WTC11 (cell line): Measurements from ENCODE around the gene RNF151. TPM values are rescaled to one million over a fixed set of nuclear protein-coding genes. Genes with fewer than 3 reads are reported as not detected.

ENCODE experiments used
- ATF6 ChIP-seq: sonication (generic); formaldehyde crosslinking; IDR thresholded peaks from 2 replicates; pipeline ENCODE4 v1.8.1; 2023; ENCODE audit warnings: mild to moderate bottlenecking, missing genetic modification reagents
- CREB1 ChIP-seq: sonication (generic); formaldehyde crosslinking; IDR thresholded peaks from 2 replicates; pipeline ENCODE4 v1.8.0; 2023; ENCODE audit warnings: mild to moderate bottlenecking, missing genetic modification reagents
- E2F1 ChIP-seq: sonication (generic); formaldehyde crosslinking; IDR thresholded peaks from 2 replicates; pipeline ENCODE4 v1.8.0; 2022; ENCODE audit warnings: mild to moderate bottlenecking, missing genetic modification reagents
- IRF2 ChIP-seq: sonication (generic); formaldehyde crosslinking; IDR thresholded peaks from 2 replicates; pipeline ENCODE4 v1.8.0; 2022; ENCODE audit warnings: low read depth, missing genetic modification reagents, borderline replicate concordance
- NR1H2 ChIP-seq: sonication (generic); formaldehyde crosslinking; IDR thresholded peaks from 2 replicates; pipeline ENCODE4 v1.9.0; 2021; ENCODE audit warnings: mild to moderate bottlenecking, moderate library complexity, missing genetic modification reagents
- OVOL2 ChIP-seq: fragments of 250-450 bp; sonication (Bioruptor Pico); IDR thresholded peaks from 2 replicates; pipeline ENCODE4 v1.9.0; 2021; ENCODE audit warnings: mild to moderate bottlenecking, borderline replicate concordance
- RELA ChIP-seq: sonication (generic); formaldehyde crosslinking; IDR thresholded peaks from 2 replicates; pipeline ENCODE4 v1.8.1; 2022; ENCODE audit warnings: missing genetic modification reagents, mild to moderate bottlenecking, borderline replicate concordance
- SMAD4 ChIP-seq: sonication (generic); formaldehyde crosslinking; IDR thresholded peaks from 2 replicates; pipeline ENCODE4 v1.8.0; 2022; ENCODE audit warnings: mild to moderate bottlenecking, missing genetic modification reagents
- SP1 ChIP-seq: sonication (generic); formaldehyde crosslinking; conservative IDR thresholded peaks from 2 replicates; pipeline ENCODE4 v1.8.1; 2022; ENCODE audit warnings: missing genetic modification reagents
- TCF7 ChIP-seq: sonication (generic); formaldehyde crosslinking; IDR thresholded peaks from 2 replicates; pipeline ENCODE4 v1.8.0; 2022; ENCODE audit warnings: mild to moderate bottlenecking, low read depth, missing genetic modification reagents, moderate library complexity
- TP53 ChIP-seq: sonication (generic); formaldehyde crosslinking; IDR thresholded peaks from 2 replicates; pipeline ENCODE4 v1.8.1; 2023; ENCODE audit warnings: mild to moderate bottlenecking, missing genetic modification reagents
- ZNF232 ChIP-seq: sonication (generic); formaldehyde crosslinking; IDR thresholded peaks from 2 replicates; pipeline ENCODE4 v1.8.0; 2022; ENCODE audit warnings: mild to moderate bottlenecking, missing genetic modification reagents
- ZNF396 ChIP-seq: fragments of 250-450 bp; sonication (Bioruptor Pico); IDR thresholded peaks from 2 replicates; pipeline ENCODE4 v1.8.0; 2021; ENCODE audit warnings: mild to moderate bottlenecking, moderate library complexity, borderline replicate concordance
- ZNF416 ChIP-seq: fragments of 250-450 bp; sonication (Bioruptor Pico); IDR thresholded peaks from 2 replicates; pipeline ENCODE4 v1.9.0; 2021; ENCODE audit warnings: mild to moderate bottlenecking, inconsistent platforms
- total RNA-seq: library from RNA; stranded (reverse); gene quantifications from 3 replicates; pipeline ENCODE4 v1.2.3, GENCODE V29; 2021
- TF ChIP-seq, protein P1 (sequence below): sonication (generic); formaldehyde crosslinking; IDR thresholded peaks from 2 replicates; pipeline ENCODE4 v1.8.1; 2022; ENCODE audit warnings: low read depth, mild to moderate bottlenecking, moderate library complexity, missing genetic modification reagents, borderline replicate concordance
- TF ChIP-seq, protein P2 (sequence below): sonication (generic); formaldehyde crosslinking; IDR thresholded peaks from 2 replicates; pipeline ENCODE4 v1.8.0; 2023; ENCODE audit warnings: mild to moderate bottlenecking, missing genetic modification reagents
- TF ChIP-seq, protein P3 (sequence below): fragments of 250-450 bp; sonication (Bioruptor Pico); conservative IDR thresholded peaks from 2 replicates; pipeline ENCODE4 v1.9.0; 2021; ENCODE audit warnings: mild to moderate bottlenecking
- TF ChIP-seq, protein P4 (sequence below): sonication (generic); formaldehyde crosslinking; IDR thresholded peaks from 2 replicates; pipeline ENCODE4 v1.8.1; 2023; ENCODE audit warnings: mild to moderate bottlenecking, missing genetic modification reagents, moderate library complexity
- TF ChIP-seq, protein P5 (sequence below): sonication (generic); formaldehyde crosslinking; IDR thresholded peaks from 2 replicates; pipeline ENCODE4 v1.8.1; 2022; ENCODE audit warnings: mild to moderate bottlenecking, moderate library complexity, missing genetic modification reagents
- TF ChIP-seq, protein P6 (sequence below): sonication (generic); formaldehyde crosslinking; conservative IDR thresholded peaks from 2 replicates; pipeline ENCODE4 v1.8.1; 2023; ENCODE audit warnings: mild to moderate bottlenecking, low read depth, missing genetic modification reagents, moderate library complexity
- TF ChIP-seq, protein P7 (sequence below): sonication (generic); formaldehyde crosslinking; IDR thresholded peaks from 2 replicates; pipeline ENCODE4 v1.8.1; 2022; ENCODE audit warnings: missing genetic modification reagents, borderline replicate concordance

The RNF151 gene
- total RNA-seq, 1 experiment from 2014 or later = 0.31 TPM

GRCh38 chr16:1942810-1943726 is 23.6 kb upstream of the RNF151 start, which contains the start of gene MSRB1 (continued):
- TF ChIP-seq, protein P1, sequence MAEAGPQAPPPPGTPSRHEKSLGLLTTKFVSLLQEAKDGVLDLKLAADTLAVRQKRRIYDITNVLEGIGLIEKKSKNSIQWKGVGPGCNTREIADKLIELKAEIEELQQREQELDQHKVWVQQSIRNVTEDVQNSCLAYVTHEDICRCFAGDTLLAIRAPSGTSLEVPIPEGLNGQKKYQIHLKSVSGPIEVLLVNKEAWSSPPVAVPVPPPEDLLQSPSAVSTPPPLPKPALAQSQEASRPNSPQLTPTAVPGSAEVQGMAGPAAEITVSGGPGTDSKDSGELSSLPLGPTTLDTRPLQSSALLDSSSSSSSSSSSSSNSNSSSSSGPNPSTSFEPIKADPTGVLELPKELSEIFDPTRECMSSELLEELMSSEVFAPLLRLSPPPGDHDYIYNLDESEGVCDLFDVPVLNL (CRISPR knock-in tag) = no peak
- TF ChIP-seq OVOL2 = no peak
- TF ChIP-seq, protein P2, sequence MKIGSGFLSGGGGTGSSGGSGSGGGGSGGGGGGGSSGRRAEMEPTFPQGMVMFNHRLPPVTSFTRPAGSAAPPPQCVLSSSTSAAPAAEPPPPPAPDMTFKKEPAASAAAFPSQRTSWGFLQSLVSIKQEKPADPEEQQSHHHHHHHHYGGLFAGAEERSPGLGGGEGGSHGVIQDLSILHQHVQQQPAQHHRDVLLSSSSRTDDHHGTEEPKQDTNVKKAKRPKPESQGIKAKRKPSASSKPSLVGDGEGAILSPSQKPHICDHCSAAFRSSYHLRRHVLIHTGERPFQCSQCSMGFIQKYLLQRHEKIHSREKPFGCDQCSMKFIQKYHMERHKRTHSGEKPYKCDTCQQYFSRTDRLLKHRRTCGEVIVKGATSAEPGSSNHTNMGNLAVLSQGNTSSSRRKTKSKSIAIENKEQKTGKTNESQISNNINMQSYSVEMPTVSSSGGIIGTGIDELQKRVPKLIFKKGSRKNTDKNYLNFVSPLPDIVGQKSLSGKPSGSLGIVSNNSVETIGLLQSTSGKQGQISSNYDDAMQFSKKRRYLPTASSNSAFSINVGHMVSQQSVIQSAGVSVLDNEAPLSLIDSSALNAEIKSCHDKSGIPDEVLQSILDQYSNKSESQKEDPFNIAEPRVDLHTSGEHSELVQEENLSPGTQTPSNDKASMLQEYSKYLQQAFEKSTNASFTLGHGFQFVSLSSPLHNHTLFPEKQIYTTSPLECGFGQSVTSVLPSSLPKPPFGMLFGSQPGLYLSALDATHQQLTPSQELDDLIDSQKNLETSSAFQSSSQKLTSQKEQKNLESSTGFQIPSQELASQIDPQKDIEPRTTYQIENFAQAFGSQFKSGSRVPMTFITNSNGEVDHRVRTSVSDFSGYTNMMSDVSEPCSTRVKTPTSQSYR = no peak
- TF ChIP-seq, protein P3, sequence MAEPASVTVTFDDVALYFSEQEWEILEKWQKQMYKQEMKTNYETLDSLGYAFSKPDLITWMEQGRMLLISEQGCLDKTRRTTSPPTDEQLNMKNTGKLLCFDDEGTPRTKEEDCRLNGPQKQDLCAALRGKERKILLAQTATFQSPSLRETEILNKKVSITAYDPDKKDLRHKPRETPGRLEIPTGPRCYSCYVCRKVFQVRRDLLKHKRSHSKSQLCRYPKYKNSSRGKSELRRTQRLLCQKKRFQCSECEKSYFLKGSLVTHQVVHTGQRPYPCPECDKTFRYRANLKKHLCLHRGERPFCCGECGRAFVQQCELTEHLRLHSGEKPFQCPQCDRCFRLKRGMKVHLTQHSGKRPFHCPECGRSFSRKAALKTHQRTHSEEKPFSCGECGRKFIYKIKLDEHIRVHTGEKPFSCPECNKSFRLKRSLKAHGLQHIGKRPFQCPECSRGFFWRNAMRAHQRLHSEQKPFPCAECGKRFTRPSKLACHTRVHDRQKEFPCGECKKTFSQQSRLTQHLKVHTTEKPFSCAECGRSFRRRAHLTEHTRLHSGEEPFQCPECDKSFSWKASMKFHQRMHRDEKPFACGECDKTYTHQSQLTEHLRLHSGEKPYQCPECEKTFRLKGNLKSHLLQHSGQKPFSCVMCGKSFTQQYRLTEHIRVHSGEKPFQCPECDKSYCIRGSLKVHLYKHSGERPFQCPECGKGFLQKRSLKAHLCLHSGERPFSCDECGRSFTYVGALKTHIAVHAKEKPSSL = no peak
- TF ChIP-seq, protein P4, sequence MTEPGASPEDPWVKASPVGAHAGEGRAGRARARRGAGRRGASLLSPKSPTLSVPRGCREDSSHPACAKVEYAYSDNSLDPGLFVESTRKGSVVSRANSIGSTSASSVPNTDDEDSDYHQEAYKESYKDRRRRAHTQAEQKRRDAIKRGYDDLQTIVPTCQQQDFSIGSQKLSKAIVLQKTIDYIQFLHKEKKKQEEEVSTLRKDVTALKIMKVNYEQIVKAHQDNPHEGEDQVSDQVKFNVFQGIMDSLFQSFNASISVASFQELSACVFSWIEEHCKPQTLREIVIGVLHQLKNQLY (CRISPR knock-in tag) = peak; percentile 44; the same call in 1 of the 2 replicates
- no peak for TF ChIP-seq SMAD4 (CRISPR knock-in tag)
- no peak for TF ChIP-seq TCF7 (CRISPR knock-in tag)
- TF ChIP-seq RELA (CRISPR knock-in tag) = 0 out of 2 replicates have a peak, but pooled peaks have one; percentile 35
- TF ChIP-seq IRF2 = no peak
- TF ChIP-seq ATF6 = no peak
- TF ChIP-seq ZNF396 = no peak
- TF ChIP-seq CREB1 (CRISPR knock-in tag) = no peak
- TF ChIP-seq ZNF416 (CRISPR knock-in tag) = 0 out of 2 replicates have a peak, but pooled peaks have one; percentile 62
- TF ChIP-seq TP53 (CRISPR knock-in tag) = no peak
- TF ChIP-seq, protein P5, sequence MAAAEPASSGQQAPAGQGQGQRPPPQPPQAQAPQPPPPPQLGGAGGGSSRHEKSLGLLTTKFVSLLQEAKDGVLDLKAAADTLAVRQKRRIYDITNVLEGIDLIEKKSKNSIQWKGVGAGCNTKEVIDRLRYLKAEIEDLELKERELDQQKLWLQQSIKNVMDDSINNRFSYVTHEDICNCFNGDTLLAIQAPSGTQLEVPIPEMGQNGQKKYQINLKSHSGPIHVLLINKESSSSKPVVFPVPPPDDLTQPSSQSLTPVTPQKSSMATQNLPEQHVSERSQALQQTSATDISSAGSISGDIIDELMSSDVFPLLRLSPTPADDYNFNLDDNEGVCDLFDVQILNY (CRISPR knock-in tag) = 0 out of 2 replicates have a peak, but pooled peaks have one; percentile 34
- TF ChIP-seq ZNF232 (CRISPR knock-in tag) = no peak
- TF ChIP-seq E2F1 (CRISPR knock-in tag) = 0 out of 2 replicates have a peak, but pooled peaks have one; percentile 66
- TF ChIP-seq SP1 (CRISPR knock-in tag) = peak; percentile 89
- no peak for TF ChIP-seq NR1H2
- TF ChIP-seq, protein P6, sequence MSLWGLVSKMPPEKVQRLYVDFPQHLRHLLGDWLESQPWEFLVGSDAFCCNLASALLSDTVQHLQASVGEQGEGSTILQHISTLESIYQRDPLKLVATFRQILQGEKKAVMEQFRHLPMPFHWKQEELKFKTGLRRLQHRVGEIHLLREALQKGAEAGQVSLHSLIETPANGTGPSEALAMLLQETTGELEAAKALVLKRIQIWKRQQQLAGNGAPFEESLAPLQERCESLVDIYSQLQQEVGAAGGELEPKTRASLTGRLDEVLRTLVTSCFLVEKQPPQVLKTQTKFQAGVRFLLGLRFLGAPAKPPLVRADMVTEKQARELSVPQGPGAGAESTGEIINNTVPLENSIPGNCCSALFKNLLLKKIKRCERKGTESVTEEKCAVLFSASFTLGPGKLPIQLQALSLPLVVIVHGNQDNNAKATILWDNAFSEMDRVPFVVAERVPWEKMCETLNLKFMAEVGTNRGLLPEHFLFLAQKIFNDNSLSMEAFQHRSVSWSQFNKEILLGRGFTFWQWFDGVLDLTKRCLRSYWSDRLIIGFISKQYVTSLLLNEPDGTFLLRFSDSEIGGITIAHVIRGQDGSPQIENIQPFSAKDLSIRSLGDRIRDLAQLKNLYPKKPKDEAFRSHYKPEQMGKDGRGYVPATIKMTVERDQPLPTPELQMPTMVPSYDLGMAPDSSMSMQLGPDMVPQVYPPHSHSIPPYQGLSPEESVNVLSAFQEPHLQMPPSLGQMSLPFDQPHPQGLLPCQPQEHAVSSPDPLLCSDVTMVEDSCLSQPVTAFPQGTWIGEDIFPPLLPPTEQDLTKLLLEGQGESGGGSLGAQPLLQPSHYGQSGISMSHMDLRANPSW = no peak
- TF ChIP-seq, protein P7, sequence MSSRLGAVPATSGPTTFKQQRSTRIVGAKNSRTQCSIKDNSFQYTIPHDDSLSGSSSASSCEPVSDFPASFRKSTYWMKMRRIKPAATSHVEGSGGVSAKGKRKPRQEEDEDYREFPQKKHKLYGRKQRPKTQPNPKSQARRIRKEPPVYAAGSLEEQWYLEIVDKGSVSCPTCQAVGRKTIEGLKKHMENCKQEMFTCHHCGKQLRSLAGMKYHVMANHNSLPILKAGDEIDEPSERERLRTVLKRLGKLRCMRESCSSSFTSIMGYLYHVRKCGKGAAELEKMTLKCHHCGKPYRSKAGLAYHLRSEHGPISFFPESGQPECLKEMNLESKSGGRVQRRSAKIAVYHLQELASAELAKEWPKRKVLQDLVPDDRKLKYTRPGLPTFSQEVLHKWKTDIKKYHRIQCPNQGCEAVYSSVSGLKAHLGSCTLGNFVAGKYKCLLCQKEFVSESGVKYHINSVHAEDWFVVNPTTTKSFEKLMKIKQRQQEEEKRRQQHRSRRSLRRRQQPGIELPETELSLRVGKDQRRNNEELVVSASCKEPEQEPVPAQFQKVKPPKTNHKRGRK (CRISPR knock-in tag) = no peak
